Suprapubic skin (tissue), 4 donors: Measurements from ENCODE around the gene TNIK.

Experiments used
- CTCF ChIP-seq, 2 donors: fragments of 200-600 bp in 1 of 2; fragments of 450-650 bp in 1 of 2; sonication (generic) in 1 of 2; IDR thresholded peaks; one replicate each; pipeline ENCODE4 v1.5.1; 2016 to 2019; ENCODE audit warnings: antibody characterized with exemption in 2 of 2, mild to moderate bottlenecking in 1 of 2, moderate library complexity in 1 of 2
- POLR2A ChIP-seq, 2 donors: fragments of 450-650 bp; IDR thresholded peaks; one replicate each; pipeline ENCODE4 v1.6.1; 2017; ENCODE audit warnings: antibody characterized with exemption in 2 of 2, mild to moderate bottlenecking in 2 of 2, moderate library complexity in 2 of 2
- POLR2AphosphoS5 ChIP-seq, 3 donors: sonication (generic); formaldehyde crosslinking; IDR thresholded peaks; one replicate each; pipeline ENCODE4 v1.6.1; 2017; ENCODE audit warnings: antibody characterized with exemption in 3 of 3

GRCh38 chr3:171262431-171262830 is 197.8 kb downstream of the TNIK start:
- TF ChIP-seq POLR2AphosphoS5 (IDR thresholded peaks at IDR 0.05) (no peak), CTCF (IDR thresholded peaks at IDR 0.05) (no peak), POLR2A (IDR thresholded peaks at IDR 0.05) (no peak)
